Epithelial cell of prostate (primary cell): Measurements from ENCODE around the gene GALNT14.
A peak's percentile ranks its signal among the peaks of the same experiment; 100 is the strongest.

ENCODE experiments used
- DNase-seq: peaks from one replicate; pipeline ENCODE4 v3.0.0-alpha.2; 2011; ENCODE audit warnings: low read depth, low spot score
- H3K27ac ChIP-seq: fragments of 450-650 bp; 2 replicates; pipeline ENCODE4 v1.5.1; 2017; ENCODE audit warnings: mild to moderate bottlenecking

The GALNT14 gene

GRCh38 chr2:31023541-31023940 lies 114.7 kb downstream of the GALNT14 start:
- no peak for DNase-seq
- no peak overlapping the region for H3K27ac ChIP-seq

GRCh38 chr2:31020713-31021112 lies 117.5 kb downstream of the GALNT14 start:
- no peak for DNase-seq
- H3K27ac ChIP-seq = no peak overlapping the region

- DNase-seq = no peak
- H3K27ac ChIP-seq = no peak overlapping the region
Measured at GRCh38 chr2:31018280-31018679, 120.0 kb downstream of the GALNT14 start.

- DNase-seq = no peak
- no peak overlapping the region for H3K27ac ChIP-seq
Measured at GRCh38 chr2:31016648-31017047, 121.6 kb downstream of the GALNT14 start.

- no peak overlapping the region for H3K27ac ChIP-seq
Measured at GRCh38 chr2:31014516-31014915, 123.7 kb downstream of the GALNT14 start.

GRCh38 chr2:31013301-31013700 lies 124.9 kb downstream of the GALNT14 start:
- no peak for DNase-seq
- no peak overlapping the region for H3K27ac ChIP-seq

More at GRCh38 chr2:31014516-31014915, 123.7 kb downstream of the GALNT14 start:
- no peak for DNase-seq

- DNase-seq = peak; percentile 58
- H3K27ac ChIP-seq = peak overlapping the region; percentile 15
Measured at GRCh38 chr2:31012406-31012805, 125.8 kb downstream of the GALNT14 start.

GRCh38 chr2:31011587-31011986 lies 126.7 kb downstream of the GALNT14 start:
- no peak overlapping the region for H3K27ac ChIP-seq
- no peak for DNase-seq

- no peak overlapping the region for H3K27ac ChIP-seq
- DNase-seq = no peak
Measured at GRCh38 chr2:31008561-31009114, 129.6 kb downstream of the GALNT14 start.

GRCh38 chr2:31004257-31004656 lies 134.0 kb downstream of the GALNT14 start:
- no peak overlapping the region for H3K27ac ChIP-seq
- DNase-seq = no peak

GRCh38 chr2:31003749-31004148 lies 134.5 kb downstream of the GALNT14 start:
- DNase-seq = no peak

GRCh38 chr2:31002537-31003150 lies 135.6 kb downstream of the GALNT14 start:
- no peak overlapping the region for H3K27ac ChIP-seq
- no peak for DNase-seq

More at GRCh38 chr2:31003749-31004148, 134.5 kb downstream of the GALNT14 start:
- H3K27ac ChIP-seq = no peak overlapping the region

- no peak for DNase-seq
- H3K27ac ChIP-seq = no peak overlapping the region
Measured at GRCh38 chr2:31000970-31001369, 137.3 kb downstream of the GALNT14 start.

GRCh38 chr2:30998672-30999071 lies 139.6 kb downstream of the GALNT14 start:
- no peak overlapping the region for H3K27ac ChIP-seq
- no peak for DNase-seq

- no peak for DNase-seq
- H3K27ac ChIP-seq = no peak overlapping the region
Measured at GRCh38 chr2:30997979-30998378, 140.3 kb downstream of the GALNT14 start.

- H3K27ac ChIP-seq = no peak overlapping the region
- no peak for DNase-seq
Measured at GRCh38 chr2:30994227-30995056, 143.8 kb downstream of the GALNT14 start.

- H3K27ac ChIP-seq = no peak overlapping the region
- no peak for DNase-seq
Measured at GRCh38 chr2:30992781-30993180, 145.5 kb downstream of the GALNT14 start.

- no peak overlapping the region for H3K27ac ChIP-seq
- no peak for DNase-seq
Measured at GRCh38 chr2:30990671-30991070, 147.6 kb downstream of the GALNT14 start.

GRCh38 chr2:30990176-30990575 lies 148.1 kb downstream of the GALNT14 start:
- no peak overlapping the region for H3K27ac ChIP-seq
- DNase-seq = no peak

- DNase-seq = no peak
Measured at GRCh38 chr2:30989746-30990145, 148.5 kb downstream of the GALNT14 start.

GRCh38 chr2:30987566-30987965 lies 150.7 kb downstream of the GALNT14 start:
- no peak overlapping the region for H3K27ac ChIP-seq
- DNase-seq = no peak

More at GRCh38 chr2:30989746-30990145, 148.5 kb downstream of the GALNT14 start:
- no peak overlapping the region for H3K27ac ChIP-seq
